ENCODE measurements around the gene METTL8. TPM values are rescaled to one million over a fixed set of nuclear protein-coding genes. Genes with fewer than 3 reads are reported as not detected.

Gene METTL8
- total and polyA plus RNA-seq, 2 of the 13 experiments (the other 11 are each of a cell fraction or from before 2014, with no cell fraction given), result 18.6 to 68.2 TPM

DNA sequence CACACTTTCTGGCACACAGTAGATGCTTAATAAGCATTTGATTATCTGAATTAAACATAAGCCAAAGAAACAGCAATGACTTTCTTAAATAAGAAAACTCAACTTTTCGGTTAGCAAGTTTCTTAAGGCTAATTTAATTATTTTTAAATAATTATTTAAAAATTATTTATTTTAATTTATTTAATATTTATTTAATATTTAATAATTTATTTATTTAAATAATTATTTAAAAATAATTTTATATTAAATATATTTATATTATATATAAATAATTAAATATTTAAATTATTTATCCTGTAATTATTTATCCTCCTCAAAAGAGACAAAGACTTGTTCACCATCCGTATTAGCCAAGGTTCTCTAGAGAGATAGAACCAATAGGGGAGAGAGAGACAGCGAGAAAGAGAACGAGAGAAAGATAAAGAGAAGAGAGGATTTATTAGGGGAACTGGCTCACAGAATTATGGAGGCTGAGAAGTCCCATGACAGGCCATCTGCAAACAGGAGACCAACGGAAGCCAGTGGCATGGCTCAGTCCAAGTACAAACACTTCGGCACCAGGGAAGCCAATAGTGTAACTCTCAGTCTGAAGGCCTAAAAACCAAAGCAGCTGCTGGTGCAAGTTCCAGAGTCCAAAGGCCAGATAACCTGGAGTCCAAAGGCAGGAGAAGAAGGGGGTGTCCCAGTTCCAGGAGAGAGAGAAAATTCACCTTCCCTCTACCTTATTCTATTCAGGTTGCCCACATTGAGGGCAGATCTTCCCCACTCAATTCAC, 125.3 kb downstream of the METTL8 start (continued):
- TF ChIP-seq, protein P1, sequence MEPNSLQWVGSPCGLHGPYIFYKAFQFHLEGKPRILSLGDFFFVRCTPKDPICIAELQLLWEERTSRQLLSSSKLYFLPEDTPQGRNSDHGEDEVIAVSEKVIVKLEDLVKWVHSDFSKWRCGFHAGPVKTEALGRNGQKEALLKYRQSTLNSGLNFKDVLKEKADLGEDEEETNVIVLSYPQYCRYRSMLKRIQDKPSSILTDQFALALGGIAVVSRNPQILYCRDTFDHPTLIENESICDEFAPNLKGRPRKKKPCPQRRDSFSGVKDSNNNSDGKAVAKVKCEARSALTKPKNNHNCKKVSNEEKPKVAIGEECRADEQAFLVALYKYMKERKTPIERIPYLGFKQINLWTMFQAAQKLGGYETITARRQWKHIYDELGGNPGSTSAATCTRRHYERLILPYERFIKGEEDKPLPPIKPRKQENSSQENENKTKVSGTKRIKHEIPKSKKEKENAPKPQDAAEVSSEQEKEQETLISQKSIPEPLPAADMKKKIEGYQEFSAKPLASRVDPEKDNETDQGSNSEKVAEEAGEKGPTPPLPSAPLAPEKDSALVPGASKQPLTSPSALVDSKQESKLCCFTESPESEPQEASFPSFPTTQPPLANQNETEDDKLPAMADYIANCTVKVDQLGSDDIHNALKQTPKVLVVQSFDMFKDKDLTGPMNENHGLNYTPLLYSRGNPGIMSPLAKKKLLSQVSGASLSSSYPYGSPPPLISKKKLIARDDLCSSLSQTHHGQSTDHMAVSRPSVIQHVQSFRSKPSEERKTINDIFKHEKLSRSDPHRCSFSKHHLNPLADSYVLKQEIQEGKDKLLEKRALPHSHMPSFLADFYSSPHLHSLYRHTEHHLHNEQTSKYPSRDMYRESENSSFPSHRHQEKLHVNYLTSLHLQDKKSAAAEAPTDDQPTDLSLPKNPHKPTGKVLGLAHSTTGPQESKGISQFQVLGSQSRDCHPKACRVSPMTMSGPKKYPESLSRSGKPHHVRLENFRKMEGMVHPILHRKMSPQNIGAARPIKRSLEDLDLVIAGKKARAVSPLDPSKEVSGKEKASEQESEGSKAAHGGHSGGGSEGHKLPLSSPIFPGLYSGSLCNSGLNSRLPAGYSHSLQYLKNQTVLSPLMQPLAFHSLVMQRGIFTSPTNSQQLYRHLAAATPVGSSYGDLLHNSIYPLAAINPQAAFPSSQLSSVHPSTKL (CRISPR knock-in tag; IDR thresholded peaks at IDR 0.05), result 0 out of 2 replicates have a peak, but pooled peaks have one; percentile 7
- TF ChIP-seq MED8 (CRISPR knock-in tag; IDR thresholded peaks at IDR 0.05; ENCODE audit: insufficient replicate concordance) (no peak), KDM2A (CRISPR knock-in tag; IDR thresholded peaks at IDR 0.05; ENCODE audit: borderline replicate concordance, low read depth) (no peak), CBX5 (CRISPR knock-in tag; IDR thresholded peaks at IDR 0.05; ENCODE audit: borderline replicate concordance) (0 out of 2 replicates have a peak, but pooled peaks have one; percentile 20), HNF4A (CRISPR knock-in tag; IDR thresholded peaks at IDR 0.05) (peak; percentile 81), GPN1 (CRISPR knock-in tag; IDR thresholded peaks at IDR 0.05; ENCODE audit: borderline replicate concordance) (no peak), DMAP1 (CRISPR knock-in tag; IDR thresholded peaks at IDR 0.05) (no peak), JDP2 (CRISPR knock-in tag; IDR thresholded peaks at IDR 0.05; ENCODE audit: borderline replicate concordance) (no peak), ZSCAN9 (CRISPR knock-in tag; IDR thresholded peaks at IDR 0.05; ENCODE audit: borderline replicate concordance) (no peak), ZMYM2 (CRISPR knock-in tag; IDR thresholded peaks at IDR 0.05) (0 out of 2 replicates have a peak, but pooled peaks have one; percentile 47), SIN3B (IDR thresholded peaks at IDR 0.05; ENCODE audit: low read length) (no peak), HNF4G (IDR thresholded peaks at IDR 0.05; ENCODE audit: borderline replicate concordance, low read depth, low read length) (peak; percentile 75), HNF4G (CRISPR knock-in tag; IDR thresholded peaks at IDR 0.05; ENCODE audit: borderline replicate concordance, low read depth) (no peak), PCBP2 (optimal IDR thresholded peaks at IDR 0.05; ENCODE audit: low read depth, low read length, poor library complexity, severe bottlenecking) (no peak), ZNF530 (CRISPR knock-in tag; IDR thresholded peaks at IDR 0.05; ENCODE audit: low read depth) (no peak), PHF8 (CRISPR knock-in tag; IDR thresholded peaks at IDR 0.05) (no peak), ZNF253 (CRISPR knock-in tag; IDR thresholded peaks at IDR 0.05; ENCODE audit: borderline replicate concordance) (no peak), ZNF441 (CRISPR knock-in tag; IDR thresholded peaks at IDR 0.05; ENCODE audit: borderline replicate concordance) (no peak), ZBTB42 (CRISPR knock-in tag; IDR thresholded peaks at IDR 0.05) (no peak), TAF15 (IDR thresholded peaks at IDR 0.05; ENCODE audit: low read depth, low read length, poor library complexity, severe bottlenecking) (no peak), ZNF17 (CRISPR knock-in tag; IDR thresholded peaks at IDR 0.05) (no peak), RCOR2 (CRISPR knock-in tag; IDR thresholded peaks at IDR 0.05) (no peak)
- TF ChIP-seq, protein P2, sequence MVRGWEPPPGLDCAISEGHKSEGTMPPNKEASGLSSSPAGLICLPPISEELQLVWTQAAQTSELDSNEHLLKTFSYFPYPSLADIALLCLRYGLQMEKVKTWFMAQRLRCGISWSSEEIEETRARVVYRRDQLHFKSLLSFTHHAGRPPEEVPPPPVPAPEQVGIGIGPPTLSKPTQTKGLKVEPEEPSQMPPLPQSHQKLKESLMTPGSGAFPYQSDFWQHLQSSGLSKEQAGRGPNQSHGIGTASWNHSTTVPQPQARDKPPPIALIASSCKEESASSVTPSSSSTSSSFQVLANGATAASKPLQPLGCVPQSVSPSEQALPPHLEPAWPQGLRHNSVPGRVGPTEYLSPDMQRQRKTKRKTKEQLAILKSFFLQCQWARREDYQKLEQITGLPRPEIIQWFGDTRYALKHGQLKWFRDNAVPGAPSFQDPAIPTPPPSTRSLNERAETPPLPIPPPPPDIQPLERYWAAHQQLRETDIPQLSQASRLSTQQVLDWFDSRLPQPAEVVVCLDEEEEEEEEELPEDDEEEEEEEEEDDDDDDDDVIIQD (CRISPR knock-in tag; IDR thresholded peaks at IDR 0.05; ENCODE audit: low read depth), result peak; percentile 68; the same call in 1 of the 2 replicates
- TF ChIP-seq, protein P3, sequence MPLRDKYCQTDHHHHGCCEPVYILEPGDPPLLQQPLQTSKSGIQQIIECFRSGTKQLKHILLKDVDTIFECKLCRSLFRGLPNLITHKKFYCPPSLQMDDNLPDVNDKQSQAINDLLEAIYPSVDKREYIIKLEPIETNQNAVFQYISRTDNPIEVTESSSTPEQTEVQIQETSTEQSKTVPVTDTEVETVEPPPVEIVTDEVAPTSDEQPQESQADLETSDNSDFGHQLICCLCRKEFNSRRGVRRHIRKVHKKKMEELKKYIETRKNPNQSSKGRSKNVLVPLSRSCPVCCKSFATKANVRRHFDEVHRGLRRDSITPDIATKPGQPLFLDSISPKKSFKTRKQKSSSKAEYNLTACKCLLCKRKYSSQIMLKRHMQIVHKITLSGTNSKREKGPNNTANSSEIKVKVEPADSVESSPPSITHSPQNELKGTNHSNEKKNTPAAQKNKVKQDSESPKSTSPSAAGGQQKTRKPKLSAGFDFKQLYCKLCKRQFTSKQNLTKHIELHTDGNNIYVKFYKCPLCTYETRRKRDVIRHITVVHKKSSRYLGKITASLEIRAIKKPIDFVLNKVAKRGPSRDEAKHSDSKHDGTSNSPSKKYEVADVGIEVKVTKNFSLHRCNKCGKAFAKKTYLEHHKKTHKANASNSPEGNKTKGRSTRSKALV (CRISPR knock-in tag; IDR thresholded peaks at IDR 0.05), result no peak

Measured in HepG2 (cell line).